Aortic smooth muscle cell (primary cell): Measurements from ENCODE around the gene AKR1C8. TPM values are rescaled to one million over a fixed set of nuclear protein-coding genes. Genes with fewer than 3 reads are reported as not detected.

Experiments
- total RNA-seq: library from RNA; depleted of rRNA; stranded (reverse); fragments of >200 nt; gene quantifications from 2 replicates; pipeline ENCODE4 v1.2.3, GENCODE V29; 2014

AKR1C8 gene
- total RNA-seq: not detected in 2 replicates

GRCh38 chr10:5184987-5185775 is at the start of gene AKR1C8:
TSS of gene AKR1C8 (minus strand) at chr10:5185150. CDS start at chr10:5185104, 46 bp downstream.

GRCh38 chr10:5196702-5197113 is 11.8 kb upstream of the AKR1C8 start, which contains the start of gene AKR1C4:
TSS of gene AKR1C4 (plus strand) at chr10:5196837. CDS start at chr10:5196868, 31 bp downstream.

Other genes with a start within 250 kb of the AKR1C8 start
- gene AKR1C1, start 221.7 kb downstream of the AKR1C8 start, total RNA-seq: 330 and 378 TPM in 2 replicates
- gene AKR1C2, start 181.3 kb downstream of the AKR1C8 start, total RNA-seq: 30.5 and 71.3 TPM in 2 replicates
- gene AKR1C3, start 90.7 kb downstream of the AKR1C8 start, total RNA-seq: 163 and 174 TPM in 2 replicates
- not detected in 2 replicates for gene AKR1C4, start 11.7 kb upstream of the AKR1C8 start, total RNA-seq
- gene UCN3, start 179.8 kb upstream of the AKR1C8 start, total RNA-seq: not detected in 2 replicates
- gene TUBAL3, start 219.7 kb upstream of the AKR1C8 start, total RNA-seq: not detected in 2 replicates
- 26.0 and 61.0 TPM in 2 replicates for gene NET1, start 227.4 kb upstream of the AKR1C8 start, total RNA-seq